Liver (tissue), 9 donors: Measurements from ENCODE around the gene KANSL1. TPM values are rescaled to one million over a fixed set of nuclear protein-coding genes. Genes with fewer than 3 reads are reported as not detected.

Source experiments
- DNase-seq: peaks from one replicate; pipeline ENCODE4 v3.0.0-alpha.2; 2017; ENCODE audit warnings: low spot score
- H3K27ac ChIP-seq, 2 donors: one replicate each; pipeline ENCODE4 v1.7.0; 2013; ENCODE audit warnings: inconsistent platforms in 2 of 2, low read length in 2 of 2, control low read depth in 1 of 2, low read depth in 1 of 2, mild to moderate bottlenecking in 1 of 2
- H3K27me3 ChIP-seq, 4 donors: one replicate each; pipeline versions ENCODE4 v1.6.1 to v1.7.0; 2013; ENCODE audit warnings: low read length in 3 of 4, inconsistent platforms in 1 of 4, mild to moderate bottlenecking in 1 of 4, moderate library complexity in 1 of 4; ENCODE audit not compliant: control insufficient read depth in 4 of 4, insufficient read depth in 4 of 4
- H3K36me3 ChIP-seq, 4 donors: one replicate each; pipeline versions ENCODE4 v1.6.1 to v1.7.0; 2013; ENCODE audit warnings: low read length in 3 of 4, mild to moderate bottlenecking in 3 of 4, low read depth in 1 of 4, moderate library complexity in 1 of 4; ENCODE audit not compliant: control insufficient read depth in 4 of 4, insufficient read depth in 3 of 4
- H3K4me1 ChIP-seq, 4 donors: one replicate each; pipeline versions ENCODE4 v1.6.1 to v1.7.0; 2013; ENCODE audit warnings: low read length in 3 of 4, mild to moderate bottlenecking in 3 of 4, moderate library complexity in 1 of 4; ENCODE audit not compliant: control insufficient read depth in 4 of 4, insufficient read depth in 4 of 4
- H3K4me3 ChIP-seq, 3 donors: one replicate each; pipeline versions ENCODE4 v1.6.1 to v1.7.0; 2013; ENCODE audit warnings: low read length in 3 of 3, control low read depth in 1 of 3, low read depth in 1 of 3, mild to moderate bottlenecking in 1 of 3
- H3K9ac ChIP-seq, 2 donors: one replicate each; pipeline ENCODE4 v1.7.0; 2013; ENCODE audit warnings: low read length in 2 of 2, mild to moderate bottlenecking in 2 of 2, moderate library complexity in 2 of 2, control low read depth in 1 of 2, low read depth in 1 of 2
- H3K9me3 ChIP-seq, 4 donors: one replicate each; pipeline versions ENCODE4 v1.6.1 to v1.7.0; 2013; ENCODE audit warnings: low read length in 3 of 4; ENCODE audit not compliant: control insufficient read depth in 4 of 4
- ATF3 ChIP-seq: IDR thresholded peaks from 2 replicates; pipeline ENCODE4 v1.6.1; 2016; ENCODE audit warnings: antibody characterized with exemption
- CTCF ChIP-seq: fragments of 150-350 bp; IDR thresholded peaks from 2 replicates; pipeline ENCODE4 v1.5.1; 2017; ENCODE audit warnings: improper control_type of control experiment, low read depth, low read length; ENCODE audit not compliant: missing input control
- EGR1 ChIP-seq, 2 donors: IDR thresholded peaks; 2 replicates each; pipeline ENCODE4 v1.6.1; 2016 to 2018; ENCODE audit warnings: antibody characterized with exemption in 2 of 2, low read depth in 2 of 2
- FOXA1 ChIP-seq: IDR thresholded peaks from 2 replicates; pipeline ENCODE4 v1.6.1; 2016; ENCODE audit warnings: antibody characterized with exemption
- FOXA2 ChIP-seq: IDR thresholded peaks from 2 replicates; pipeline ENCODE4 v1.6.1; 2016; ENCODE audit warnings: antibody characterized with exemption
- GABPA ChIP-seq, 2 donors: IDR thresholded peaks in 1 of 2; conservative IDR thresholded peaks in 1 of 2; 2 replicates each; pipeline ENCODE4 v1.6.1; 2016; ENCODE audit warnings: antibody characterized with exemption in 2 of 2, mild to moderate bottlenecking in 1 of 2, moderate library complexity in 1 of 2
- HNF4A ChIP-seq, 2 donors: conservative IDR thresholded peaks; 2 replicates each; pipeline ENCODE4 v1.6.1; 2016; ENCODE audit warnings: antibody characterized with exemption in 2 of 2, mild to moderate bottlenecking in 2 of 2
- HNF4G ChIP-seq: IDR thresholded peaks from 2 replicates; pipeline ENCODE4 v1.6.1; 2016; ENCODE audit warnings: antibody characterized with exemption
- JUND ChIP-seq, 2 donors: IDR thresholded peaks; 2 replicates each; pipeline ENCODE4 v1.6.1; 2016; ENCODE audit warnings: antibody characterized with exemption in 2 of 2
- MAX ChIP-seq: IDR thresholded peaks from 2 replicates; pipeline ENCODE4 v1.6.1; 2016; ENCODE audit warnings: antibody characterized with exemption
- NR2F2 ChIP-seq: IDR thresholded peaks from 2 replicates; pipeline ENCODE4 v1.6.1; 2016; ENCODE audit warnings: antibody characterized with exemption
- RAD21 ChIP-seq, 2 donors: IDR thresholded peaks; 2 replicates each; pipeline ENCODE4 v1.6.1; 2016; ENCODE audit warnings: antibody characterized with exemption in 2 of 2, mild to moderate bottlenecking in 2 of 2
- REST ChIP-seq: IDR thresholded peaks from 2 replicates; pipeline ENCODE4 v1.6.1; 2016; ENCODE audit warnings: antibody characterized with exemption, mild to moderate bottlenecking
- RXRA ChIP-seq, 2 donors: IDR thresholded peaks; 2 replicates each; pipeline ENCODE4 v1.6.1; 2017 to 2018; ENCODE audit warnings: antibody characterized with exemption in 2 of 2, mild to moderate bottlenecking in 1 of 2
- SP1 ChIP-seq: IDR thresholded peaks from 2 replicates; pipeline ENCODE4 v1.6.1; 2018; ENCODE audit warnings: antibody characterized with exemption, mild to moderate bottlenecking
- TAF1 ChIP-seq: conservative IDR thresholded peaks from 2 replicates; pipeline ENCODE4 v1.6.1; 2016; ENCODE audit warnings: antibody characterized with exemption, mild to moderate bottlenecking
- YY1 ChIP-seq: IDR thresholded peaks from 2 replicates; pipeline ENCODE4 v1.6.1; 2016; ENCODE audit warnings: antibody characterized with exemption, mild to moderate bottlenecking
- ZBTB33 ChIP-seq: IDR thresholded peaks from 2 replicates; pipeline ENCODE4 v1.6.1; 2016; ENCODE audit warnings: antibody characterized with exemption
- WGBS: extraction: QIAGEN DNeasy Blood & Tissue Kit; methylation state at CpG from one replicate; pipeline ENCODE4 v1.1.7; 2013; 5-methylcytosine and 5-hydroxymethylcytosine counted together
- polyA plus RNA-seq, 2 donors: library from polyadenylated mRNA; stranded (reverse) in 1 of 2; unstranded in 1 of 2; fragments of 200-250 nt in 1 of 2; fragments of >200 nt in 1 of 2; fragmentation: Nextera tagmentation in 1 of 2; extraction: Ambion mirVana in 1 of 2; gene quantifications; one replicate each; pipeline versions ENCODE4 v1.2.1 to v1.2.3, GENCODE V29; 2013 to 2015
- total RNA-seq, 2 donors: library from RNA; depleted of rRNA; stranded (reverse); fragments of >200 nt; gene quantifications; one replicate each; pipeline ENCODE4 v1.2.3, GENCODE V29; 2014
- donor health status: healthy.
- donor health status: healthy.
- donor health status: healthy.
- donor health status: healthy.
- donor health status: healthy.

KANSL1 gene
- total and polyA plus RNA-seq, 4 donors: 5.5 to 86.3 (median 24.0) TPM

- Histone ChIP-seq H3K4me1 (peaks cover 0 to 11% (median 7%) of the 10 kb centered on the region in 4 donors), H3K4me3 (no peak overlapping the region), H3K9ac (no peak overlapping the region), H3K27ac (peak overlapping the region in 1 of 2 donors; percentile 51), H3K36me3 (peaks cover 8 to 40% (median 24%) of the 10 kb centered on the region in 4 donors), H3K27me3 (no peaks in the 10 kb centered on the region), H3K9me3 (no peaks in the 10 kb centered on the region)
- no peak for DNase-seq
- WGBS: 88% methylated on average over 3 of the region's 3 CpGs
- no peak for TF ChIP-seq FOXA1
- no peak for TF ChIP-seq ZBTB33
- no peak for TF ChIP-seq EGR1 (IDR thresholded peaks at IDR 0.05; ENCODE audit: low read depth in 2 of 2)
- TF ChIP-seq MAX: no peak
- no peak for TF ChIP-seq ATF3
- no peak for TF ChIP-seq JUND (IDR thresholded peaks at IDR 0.05)
- no peak for TF ChIP-seq HNF4G
- no peak for TF ChIP-seq YY1
- no peak for TF ChIP-seq HNF4A (conservative IDR thresholded peaks at IDR 0.05)
- no peak for TF ChIP-seq GABPA (IDR thresholded peaks at IDR 0.05 in 1 of 2, conservative IDR thresholded peaks at IDR 0.05 in 1 of 2)
- no peak for TF ChIP-seq FOXA2
- no peak for TF ChIP-seq REST
- no peak for TF ChIP-seq SP1
- no peak for TF ChIP-seq TAF1
- TF ChIP-seq CTCF: no peak
- no peak for TF ChIP-seq RXRA (IDR thresholded peaks at IDR 0.05)
- no peak for TF ChIP-seq NR2F2
- no peak for TF ChIP-seq RAD21 (IDR thresholded peaks at IDR 0.05)
These were observed 147.6 kb downstream of the KANSL1 start for GRCh38 chr17:46045639-46046038.
